Measurements from ENCODE around the gene CCL8.

Gene CCL8

DNA sequence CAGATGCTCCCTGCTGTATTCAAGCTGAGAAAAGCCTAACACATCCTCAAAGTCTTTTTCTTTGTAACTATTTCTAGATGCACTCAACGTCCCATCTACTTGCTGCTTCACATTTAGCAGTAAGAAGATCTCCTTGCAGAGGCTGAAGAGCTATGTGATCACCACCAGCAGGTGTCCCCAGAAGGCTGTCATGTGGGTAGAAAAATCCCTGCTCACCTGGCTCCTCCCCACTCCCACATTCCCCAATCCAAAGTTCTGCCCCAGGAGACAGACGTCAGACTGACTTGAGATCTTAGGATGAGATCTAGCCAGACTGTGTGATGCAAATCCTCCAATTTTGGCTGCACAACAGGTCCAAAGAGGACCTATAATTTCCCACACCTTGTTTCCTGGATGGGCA is 38.2 kb downstream of the CCL8 start:
- H4K20me1 ChIP-seq (ENCODE audit: control insufficient read depth, insufficient read depth, low read depth, low read length), result no peaks in the 10 kb centered on the region
- no peaks in the 10 kb centered on the region for H3K4me1 ChIP-seq (ENCODE audit: control insufficient read depth, low read length)
- no peaks in the 10 kb centered on the region for H3K36me3 ChIP-seq (ENCODE audit: control insufficient read depth, low read length)
- no peak overlapping the region for H3K27ac ChIP-seq (ENCODE audit: low read depth, low read length)
- H3K9me3 ChIP-seq (ENCODE audit: control insufficient read depth, insufficient read depth, low read length), result no peaks in the 10 kb centered on the region
- H3K9me2 ChIP-seq (replicated peaks; ENCODE audit: control insufficient read depth, low read length), result no peaks in the 10 kb centered on the region
- H3K79me2 ChIP-seq (ENCODE audit: control insufficient read depth, low read length), result no peaks in the 10 kb centered on the region
- no peak overlapping the region for H3K4me3 ChIP-seq (ENCODE audit: low read length)
- H3K27me3 ChIP-seq (ENCODE audit: control insufficient read depth, low read length), result no peaks in the 10 kb centered on the region; the same call in 1 of the 2 replicates
- no peaks in the 10 kb centered on the region for H3F3A ChIP-seq (ENCODE audit: control insufficient read depth, insufficient read depth)
- TF ChIP-seq, protein P1, sequence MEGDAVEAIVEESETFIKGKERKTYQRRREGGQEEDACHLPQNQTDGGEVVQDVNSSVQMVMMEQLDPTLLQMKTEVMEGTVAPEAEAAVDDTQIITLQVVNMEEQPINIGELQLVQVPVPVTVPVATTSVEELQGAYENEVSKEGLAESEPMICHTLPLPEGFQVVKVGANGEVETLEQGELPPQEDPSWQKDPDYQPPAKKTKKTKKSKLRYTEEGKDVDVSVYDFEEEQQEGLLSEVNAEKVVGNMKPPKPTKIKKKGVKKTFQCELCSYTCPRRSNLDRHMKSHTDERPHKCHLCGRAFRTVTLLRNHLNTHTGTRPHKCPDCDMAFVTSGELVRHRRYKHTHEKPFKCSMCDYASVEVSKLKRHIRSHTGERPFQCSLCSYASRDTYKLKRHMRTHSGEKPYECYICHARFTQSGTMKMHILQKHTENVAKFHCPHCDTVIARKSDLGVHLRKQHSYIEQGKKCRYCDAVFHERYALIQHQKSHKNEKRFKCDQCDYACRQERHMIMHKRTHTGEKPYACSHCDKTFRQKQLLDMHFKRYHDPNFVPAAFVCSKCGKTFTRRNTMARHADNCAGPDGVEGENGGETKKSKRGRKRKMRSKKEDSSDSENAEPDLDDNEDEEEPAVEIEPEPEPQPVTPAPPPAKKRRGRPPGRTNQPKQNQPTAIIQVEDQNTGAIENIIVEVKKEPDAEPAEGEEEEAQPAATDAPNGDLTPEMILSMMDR (IDR thresholded peaks at IDR 0.05; ENCODE audit: low read depth, low read length, poor library complexity, severe bottlenecking), result no peak
- TF ChIP-seq EZH2phosphoT487 (IDR thresholded peaks at IDR 0.05; ENCODE audit: borderline replicate concordance, low read length), result no peak
- no peak overlapping the region for H3K4me2 ChIP-seq (ENCODE audit: low read length)

GRCh38 chr17:34358631-34359030 is 39.4 kb downstream of the CCL8 start:
- Histone ChIP-seq H3K4me2 (ENCODE audit: low read length) (no peak overlapping the region), H3K36me3 (ENCODE audit: control insufficient read depth, low read length) (no peaks in the 10 kb centered on the region), H3K79me2 (ENCODE audit: control insufficient read depth, low read length) (no peaks in the 10 kb centered on the region), H4K20me1 (ENCODE audit: control insufficient read depth, insufficient read depth, low read depth, low read length) (no peaks in the 10 kb centered on the region), H3K9me3 (ENCODE audit: control insufficient read depth, insufficient read depth, low read length) (no peaks in the 10 kb centered on the region), H3K4me1 (ENCODE audit: control insufficient read depth, low read length) (no peaks in the 10 kb centered on the region), H3K9me2 (replicated peaks; ENCODE audit: control insufficient read depth, low read length) (no peaks in the 10 kb centered on the region), H3K27me3 (ENCODE audit: control insufficient read depth, low read length) (no peaks in the 10 kb centered on the region; the same call in 1 of the 2 replicates), H3F3A (ENCODE audit: control insufficient read depth, insufficient read depth) (no peaks in the 10 kb centered on the region), H3K4me3 (ENCODE audit: low read length) (no peak overlapping the region), H3K27ac (ENCODE audit: low read depth, low read length) (no peak overlapping the region)
- no peak for TF ChIP-seq EZH2phosphoT487 (IDR thresholded peaks at IDR 0.05; ENCODE audit: borderline replicate concordance, low read length)
- TF ChIP-seq, protein P1 (IDR thresholded peaks at IDR 0.05; ENCODE audit: low read depth, low read length, poor library complexity, severe bottlenecking), result no peak

GRCh38 chr17:34360601-34361270 is 41.5 kb downstream of the CCL8 start:
- Histone ChIP-seq H3K4me2 (ENCODE audit: low read length) (no peak overlapping the region), H3F3A (ENCODE audit: control insufficient read depth, insufficient read depth) (no peaks in the 10 kb centered on the region), H3K4me1 (ENCODE audit: control insufficient read depth, low read length) (0 out of 2 replicates have a peak, but pooled peaks cover 3% of the 10 kb centered on the region), H3K9me2 (replicated peaks; ENCODE audit: control insufficient read depth, low read length) (no peaks in the 10 kb centered on the region), H3K9me3 (ENCODE audit: control insufficient read depth, insufficient read depth, low read length) (no peaks in the 10 kb centered on the region), H3K27ac (ENCODE audit: low read depth, low read length) (no peak overlapping the region), H3K4me3 (ENCODE audit: low read length) (no peak overlapping the region), H3K36me3 (ENCODE audit: control insufficient read depth, low read length) (0 out of 2 replicates have a peak, but pooled peaks cover 2% of the 10 kb centered on the region), H3K79me2 (ENCODE audit: control insufficient read depth, low read length) (no peaks in the 10 kb centered on the region), H3K27me3 (ENCODE audit: control insufficient read depth, low read length) (0 out of 2 replicates have a peak, but pooled peaks cover 5% of the 10 kb centered on the region), H4K20me1 (ENCODE audit: control insufficient read depth, insufficient read depth, low read depth, low read length) (no peaks in the 10 kb centered on the region)
- TF ChIP-seq, protein P1 (IDR thresholded peaks at IDR 0.05; ENCODE audit: low read depth, low read length, poor library complexity, severe bottlenecking), result no peak
- TF ChIP-seq EZH2phosphoT487 (IDR thresholded peaks at IDR 0.05; ENCODE audit: borderline replicate concordance, low read length), result no peak
